Breast epithelium (tissue), 4 donors: ENCODE results near the gene CNTNAP5. TPM values are rescaled to one million over a fixed set of nuclear protein-coding genes. Genes with fewer than 3 reads are reported as not detected.

Experiments
- DNase-seq, 2 donors: peaks; one replicate each; pipeline ENCODE4 v3.0.0-alpha.2; 2019; ENCODE audit warnings: low spot score in 2 of 2
- H3K27ac ChIP-seq, 2 donors: fragments of 200-600 bp; sonication (generic) in 1 of 2; one replicate each; pipeline ENCODE4 v1.5.1; 2016 to 2019; ENCODE audit warnings: mild to moderate bottlenecking in 1 of 2
- H3K27me3 ChIP-seq, 2 donors: fragments of 200-600 bp; sonication (generic) in 1 of 2; one replicate each; pipeline versions ENCODE4 v1.5.1 to v1.6.0; 2017 to 2019; ENCODE audit warnings: control low read depth in 1 of 2, mild to moderate bottlenecking in 1 of 2
- H3K36me3 ChIP-seq: fragments of 200-600 bp; one replicate; pipeline ENCODE4 v1.5.1; 2019
- H3K4me1 ChIP-seq, 2 donors: fragments of 200-600 bp; sonication (generic); one replicate each; pipeline ENCODE4 v1.5.1; 2016 to 2019; ENCODE audit warnings: control low read depth in 1 of 2
- H3K4me3 ChIP-seq, 3 donors: fragments of 200-600 bp; sonication (generic); 1 replicate in 2 of 3; 2 replicates in 1 of 3; pipeline ENCODE4 v1.5.1; 2016 to 2019; ENCODE audit warnings: mild to moderate bottlenecking in 3 of 3, moderate library complexity in 2 of 3
- H3K9me3 ChIP-seq, 2 donors: fragments of 200-600 bp; sonication (generic) in 1 of 2; one replicate each; pipeline ENCODE4 v1.5.1; 2016 to 2019; ENCODE audit warnings: control low read depth in 1 of 2
- POLR2A ChIP-seq: fragments of 450-650 bp; IDR thresholded peaks from one replicate; pipeline ENCODE4 v1.6.1; 2016; ENCODE audit warnings: antibody characterized with exemption, mild to moderate bottlenecking, moderate library complexity
- POLR2AphosphoS5 ChIP-seq, 3 donors: sonication (generic); formaldehyde crosslinking; IDR thresholded peaks; one replicate each; pipeline ENCODE4 v1.6.1; 2017; ENCODE audit warnings: antibody characterized with exemption in 3 of 3
- intact Hi-C: fragments of 100-400 bp; cut with DNase I; formaldehyde crosslinking; loops from one replicate; pipeline ENCODE4 v1.15.1; 2023; ENCODE audit warnings: low total_unique reads
- total RNA-seq, 3 donors: library from RNA; depleted of rRNA; stranded (reverse); fragments of >200 nt; gene quantifications; one replicate each; pipeline ENCODE4 v1.1.0, GENCODE V29; 2016
- TF ChIP-seq, protein P1 (sequence below), 3 donors: fragments of 450-650 bp; IDR thresholded peaks; one replicate each; pipeline ENCODE4 v1.5.1; 2016 to 2017; ENCODE audit warnings: antibody characterized with exemption in 3 of 3, mild to moderate bottlenecking in 3 of 3, moderate library complexity in 3 of 3

Gene CNTNAP5
- total RNA-seq, 3 donors from 2014 or later: 0.66 TPM; not detected in 2

- Histone ChIP-seq H3K27me3 (no peaks in the 10 kb centered on the region), H3K36me3 (no peaks in the 10 kb centered on the region), H3K4me1 (no peaks in the 10 kb centered on the region), H3K9me3 (no peaks in the 10 kb centered on the region), H3K4me3 (no peak overlapping the region), H3K27ac (no peak overlapping the region)
- no peak for DNase-seq
- TF ChIP-seq POLR2A: no peak
- TF ChIP-seq, protein P1, sequence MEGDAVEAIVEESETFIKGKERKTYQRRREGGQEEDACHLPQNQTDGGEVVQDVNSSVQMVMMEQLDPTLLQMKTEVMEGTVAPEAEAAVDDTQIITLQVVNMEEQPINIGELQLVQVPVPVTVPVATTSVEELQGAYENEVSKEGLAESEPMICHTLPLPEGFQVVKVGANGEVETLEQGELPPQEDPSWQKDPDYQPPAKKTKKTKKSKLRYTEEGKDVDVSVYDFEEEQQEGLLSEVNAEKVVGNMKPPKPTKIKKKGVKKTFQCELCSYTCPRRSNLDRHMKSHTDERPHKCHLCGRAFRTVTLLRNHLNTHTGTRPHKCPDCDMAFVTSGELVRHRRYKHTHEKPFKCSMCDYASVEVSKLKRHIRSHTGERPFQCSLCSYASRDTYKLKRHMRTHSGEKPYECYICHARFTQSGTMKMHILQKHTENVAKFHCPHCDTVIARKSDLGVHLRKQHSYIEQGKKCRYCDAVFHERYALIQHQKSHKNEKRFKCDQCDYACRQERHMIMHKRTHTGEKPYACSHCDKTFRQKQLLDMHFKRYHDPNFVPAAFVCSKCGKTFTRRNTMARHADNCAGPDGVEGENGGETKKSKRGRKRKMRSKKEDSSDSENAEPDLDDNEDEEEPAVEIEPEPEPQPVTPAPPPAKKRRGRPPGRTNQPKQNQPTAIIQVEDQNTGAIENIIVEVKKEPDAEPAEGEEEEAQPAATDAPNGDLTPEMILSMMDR (IDR thresholded peaks at IDR 0.05): no peak
- intact Hi-C loops: no loop called here
These were observed 615.2 kb downstream of the CNTNAP5 start for GRCh38 chr2:124640221-124640750.

DNA sequence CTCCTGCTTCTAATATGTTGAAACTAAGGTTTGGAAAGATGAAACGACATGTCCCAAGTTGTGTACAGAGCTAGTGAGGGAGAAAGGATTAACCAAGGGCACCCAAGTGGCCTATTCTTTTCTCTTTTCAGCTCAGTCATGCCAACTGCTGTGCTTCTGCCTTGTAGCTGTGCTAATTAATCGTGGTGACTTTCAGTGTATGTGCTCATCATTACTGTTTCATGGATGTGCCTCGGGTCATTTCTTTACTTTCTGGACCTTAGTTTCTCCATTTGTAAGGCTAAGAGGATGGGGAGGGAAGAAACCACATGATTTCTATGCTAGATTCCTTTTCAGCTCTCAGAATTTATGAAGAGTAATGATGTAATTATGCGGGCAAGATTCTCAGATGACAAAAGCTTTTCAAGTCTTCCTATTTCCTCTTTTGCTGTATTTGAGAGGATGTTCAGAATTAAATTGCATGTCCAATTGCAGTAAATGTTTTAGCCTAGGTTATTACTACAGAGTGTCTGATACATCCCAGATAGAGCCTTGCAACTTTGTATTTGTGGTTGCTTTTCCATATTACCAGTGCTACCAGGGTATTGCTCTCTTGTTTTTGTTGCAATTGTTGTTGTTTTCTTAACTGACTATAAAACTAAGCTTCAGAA is 621.2 kb downstream of the CNTNAP5 start:
- Histone ChIP-seq H3K27ac (no peak overlapping the region), H3K4me3 (no peak overlapping the region), H3K9me3 (no peaks in the 10 kb centered on the region), H3K4me1 (no peaks in the 10 kb centered on the region), H3K36me3 (no peaks in the 10 kb centered on the region), H3K27me3 (no peaks in the 10 kb centered on the region)
- DNase-seq: no peak
- intact Hi-C loops: no loop called here
- TF ChIP-seq POLR2AphosphoS5 (IDR thresholded peaks at IDR 0.05) (no peak), POLR2A (no peak)
- TF ChIP-seq, protein P1 (IDR thresholded peaks at IDR 0.05): no peak

- TF ChIP-seq POLR2AphosphoS5 (IDR thresholded peaks at IDR 0.05) (no peak), POLR2A (no peak)
- TF ChIP-seq, protein P1 (IDR thresholded peaks at IDR 0.05): no peak
- Histone ChIP-seq H3K9me3 (no peaks in the 10 kb centered on the region), H3K4me3 (no peak overlapping the region), H3K4me1 (no peaks in the 10 kb centered on the region), H3K27ac (no peak overlapping the region), H3K27me3 (no peaks in the 10 kb centered on the region), H3K36me3 (no peaks in the 10 kb centered on the region)
- intact Hi-C loops: no loop called here
- no peak for DNase-seq
These were observed 622.2 kb downstream of the CNTNAP5 start for GRCh38 chr2:124647245-124647644.

GRCh38 chr2:124647663-124648062 is 622.6 kb downstream of the CNTNAP5 start:
- TF ChIP-seq POLR2A (no peak), POLR2AphosphoS5 (IDR thresholded peaks at IDR 0.05) (no peak)
- intact Hi-C loops: no loop called here
- H3K4me1 ChIP-seq: no peaks in the 10 kb centered on the region
- no peaks in the 10 kb centered on the region for H3K9me3 ChIP-seq
- H3K27ac ChIP-seq: no peak overlapping the region
- no peak for DNase-seq
- no peaks in the 10 kb centered on the region for H3K27me3 ChIP-seq
- H3K36me3 ChIP-seq: no peaks in the 10 kb centered on the region
- H3K4me3 ChIP-seq: no peak overlapping the region

- intact Hi-C loops: no loop called here
These were observed 623.9 kb downstream of the CNTNAP5 start for GRCh38 chr2:124649001-124649400.

More at GRCh38 chr2:124649001-124649400, 623.9 kb downstream of the CNTNAP5 start:
- Histone ChIP-seq H3K27me3 (no peaks in the 10 kb centered on the region), H3K9me3 (no peaks in the 10 kb centered on the region), H3K4me3 (no peak overlapping the region), H3K27ac (no peak overlapping the region), H3K4me1 (no peaks in the 10 kb centered on the region), H3K36me3 (no peaks in the 10 kb centered on the region)
- DNase-seq: no peak
- TF ChIP-seq POLR2AphosphoS5 (IDR thresholded peaks at IDR 0.05) (no peak), POLR2A (no peak)
- TF ChIP-seq, protein P1 (IDR thresholded peaks at IDR 0.05): no peak
